Measurements from ENCODE around the gene GFOD2. TPM values are rescaled to one million over a fixed set of nuclear protein-coding genes. Genes with fewer than 3 reads are reported as not detected.

Gene GFOD2
- total RNA-seq, 2 donors from 2014 or later: 10.9 to 12.9 TPM

GRCh38 chr16:67669499-67670101, 49.5 kb downstream of the GFOD2 start:
- Mint-ChIP-seq H3K9me3 (no peaks in the 10 kb centered on the region), H3K36me3 (no peaks in the 10 kb centered on the region), H3K27ac (no peak overlapping the region)
- no peak for DNase-seq (ENCODE audit: low spot score in 2 of 2)
- no peak for ATAC-seq

- ATAC-seq (no peak), DNase-seq (ENCODE audit: low spot score in 2 of 2) (peak in 1 of 2 donors; percentile 49)
- H3K27ac Mint-ChIP-seq: peak overlapping the region in 1 of 2 donors; percentile 79
- H3K9me3 Mint-ChIP-seq: no peaks in the 10 kb centered on the region
- H3K36me3 Mint-ChIP-seq: no peaks in the 10 kb centered on the region
These were observed 50.5 kb downstream of the GFOD2 start for GRCh38 chr16:67668495-67669157.

- peak in 1 of 2 donors; percentile 83 for DNase-seq (ENCODE audit: low spot score in 2 of 2)
- Mint-ChIP-seq H3K36me3 (no peaks in the 10 kb centered on the region), H3K27ac (no peak overlapping the region), H3K9me3 (no peaks in the 10 kb centered on the region)
- ATAC-seq: peak; percentile 82 to 87
These were observed 51.2 kb downstream of the GFOD2 start for GRCh38 chr16:67667817-67668494.

GRCh38 chr16:67667453-67667816, 51.7 kb downstream of the GFOD2 start:
- Mint-ChIP-seq H3K36me3 (no peaks in the 10 kb centered on the region), H3K27ac (peak overlapping the region in 1 of 2 donors; percentile 68), H3K9me3 (no peaks in the 10 kb centered on the region)
- DNase-seq (ENCODE audit: low spot score in 2 of 2) (no peak), ATAC-seq (no peak)

GRCh38 chr16:67666559-67667452, 52.3 kb downstream of the GFOD2 start, which contains the start of the genes C16orf86 and ENKD1:
Gene C16orf86, plus strand, starts transcription at chr16:67666814. Its CDS starts 157 bp downstream, at chr16:67666971.
Gene ENKD1, minus strand, starts transcription at chr16:67666750. Its CDS starts 308 bp downstream, at chr16:67666442.
- Mint-ChIP-seq H3K36me3 (no peaks in the 10 kb centered on the region), H3K27ac (peak within 1 kb of the TSS; percentile 68 to 73), H3K9me3 (no peaks in the 10 kb centered on the region)
- ATAC-seq (peak; percentile 73 to 76), DNase-seq (ENCODE audit: low spot score in 2 of 2) (peak in 1 of 2 donors; percentile 82)

- DNase-seq (ENCODE audit: low spot score in 2 of 2) (no peak), ATAC-seq (peak; percentile 7 to 19)
- no peaks in the 10 kb centered on the region for H3K36me3 Mint-ChIP-seq
- no peak overlapping the region for H3K27ac Mint-ChIP-seq
- H3K9me3 Mint-ChIP-seq: no peaks in the 10 kb centered on the region
These were observed 53.0 kb downstream of the GFOD2 start for GRCh38 chr16:67666032-67666551.

- H3K9me3 Mint-ChIP-seq: no peaks in the 10 kb centered on the region
- no peak for ATAC-seq
- H3K27ac Mint-ChIP-seq: peak overlapping the region; percentile 6 to 7
- no peak for DNase-seq (ENCODE audit: low spot score in 2 of 2)
- H3K36me3 Mint-ChIP-seq: no peaks in the 10 kb centered on the region
These were observed 53.5 kb downstream of the GFOD2 start for GRCh38 chr16:67665598-67665997.

GRCh38 chr16:67664871-67665270, 54.2 kb downstream of the GFOD2 start:
- DNase-seq (ENCODE audit: low spot score in 2 of 2) (no peak), ATAC-seq (no peak)
- Mint-ChIP-seq H3K36me3 (no peaks in the 10 kb centered on the region), H3K9me3 (no peaks in the 10 kb centered on the region), H3K27ac (no peak overlapping the region)

GRCh38 chr16:67664258-67664657, 54.9 kb downstream of the GFOD2 start:
- peaks cover 6% of the 10 kb centered on the region in 2 donors for H3K36me3 Mint-ChIP-seq
- H3K9me3 Mint-ChIP-seq: no peaks in the 10 kb centered on the region
- H3K27ac Mint-ChIP-seq: no peak overlapping the region
- no peak for ATAC-seq
- DNase-seq (ENCODE audit: low spot score in 2 of 2): no peak

- ATAC-seq: no peak
- Mint-ChIP-seq H3K36me3 (peaks cover 10% of the 10 kb centered on the region in 2 donors), H3K9me3 (no peaks in the 10 kb centered on the region), H3K27ac (no peak overlapping the region)
- no peak for DNase-seq (ENCODE audit: low spot score in 2 of 2)
These were observed 55.3 kb downstream of the GFOD2 start for GRCh38 chr16:67663877-67664222.

- no peaks in the 10 kb centered on the region for H3K9me3 Mint-ChIP-seq
- H3K36me3 Mint-ChIP-seq: peaks cover 10% of the 10 kb centered on the region in 2 donors
- ATAC-seq (no peak), DNase-seq (ENCODE audit: low spot score in 2 of 2) (peak in 1 of 2 donors; percentile 62)
- H3K27ac Mint-ChIP-seq: no peak overlapping the region
These were observed 55.8 kb downstream of the GFOD2 start for GRCh38 chr16:67663151-67663876.

GRCh38 chr16:67662653-67663010, 56.5 kb downstream of the GFOD2 start:
- no peak for DNase-seq (ENCODE audit: low spot score in 2 of 2)

GRCh38 chr16:67661886-67662652, 57.0 kb downstream of the GFOD2 start:
- Mint-ChIP-seq H3K9me3 (no peaks in the 10 kb centered on the region), H3K27ac (peak overlapping the region; percentile 75 to 96), H3K36me3 (peaks cover 10% of the 10 kb centered on the region in 2 donors)
- no peak for ATAC-seq
- DNase-seq (ENCODE audit: low spot score in 2 of 2): no peak

More at GRCh38 chr16:67662653-67663010, 56.5 kb downstream of the GFOD2 start:
- Mint-ChIP-seq H3K36me3 (peaks cover 10% of the 10 kb centered on the region in 2 donors), H3K9me3 (no peaks in the 10 kb centered on the region), H3K27ac (no peak overlapping the region)
- ATAC-seq: no peak

GRCh38 chr16:67661101-67661761, 57.9 kb downstream of the GFOD2 start:
- peak overlapping the region; percentile 94 to 96 for H3K27ac Mint-ChIP-seq
- ATAC-seq (peak in 1 of 2 donors; percentile 1), DNase-seq (ENCODE audit: low spot score in 2 of 2) (peak in 1 of 2 donors; percentile 40)
- H3K36me3 Mint-ChIP-seq: peaks cover 10% of the 10 kb centered on the region in 2 donors
- no peaks in the 10 kb centered on the region for H3K9me3 Mint-ChIP-seq

All from activated naive CD4-positive, alpha-beta T cell treated with anti-CD3 and anti-CD28 coated beads, Interleukin-2, amount 50 U/mL, for 72 hours (primary cell).